ENCODE results near the gene SPPL3.
"Not testable (repeated sequence)": the region's sequence is repeated elsewhere in the genome, so short reads cannot be mapped to it uniquely, and the experiment has no call there.

The SPPL3 gene

GRCh38 chr12:120814903-120815429 is 89.2 kb downstream of the SPPL3 start:
- no peak for DNase-seq

GRCh38 chr12:120814203-120814902 is 89.8 kb downstream of the SPPL3 start:
- DNase-seq, result no peak

- no peak for DNase-seq
Measured at GRCh38 chr12:120813588-120814153, 90.5 kb downstream of the SPPL3 start.

GRCh38 chr12:120810021-120810420 is 94.1 kb downstream of the SPPL3 start:
- DNase-seq, result no peak

- no peak for DNase-seq
Measured at GRCh38 chr12:120804428-120804827, 99.7 kb downstream of the SPPL3 start.

- DNase-seq, result no peak
Measured at GRCh38 chr12:120801146-120801545, 103.0 kb downstream of the SPPL3 start.

GRCh38 chr12:120800665-120801064 is 103.5 kb downstream of the SPPL3 start:
- DNase-seq, result no peak

GRCh38 chr12:120799243-120800045 is 104.7 kb downstream of the SPPL3 start:
- DNase-seq, result no peak

- DNase-seq, result no peak
Measured at GRCh38 chr12:120798696-120799095, 105.5 kb downstream of the SPPL3 start.

- no peak for DNase-seq
Measured at GRCh38 chr12:120797677-120798642, 106.2 kb downstream of the SPPL3 start.

GRCh38 chr12:120795441-120796178 is 108.5 kb downstream of the SPPL3 start:
- no peak for DNase-seq

- no peak for DNase-seq
Measured at GRCh38 chr12:120793357-120793756, 110.8 kb downstream of the SPPL3 start.

GRCh38 chr12:120792456-120792855 is 111.7 kb downstream of the SPPL3 start:
- DNase-seq, result not testable (repeated sequence)

- DNase-seq, result no peak
Measured at GRCh38 chr12:120791669-120792176, 112.4 kb downstream of the SPPL3 start.

GRCh38 chr12:120790114-120790513 is 114.0 kb downstream of the SPPL3 start:
- no peak for DNase-seq

GRCh38 chr12:120787889-120788288 is 116.3 kb downstream of the SPPL3 start:
- DNase-seq, result no peak

GRCh38 chr12:120784804-120785203 is 119.4 kb downstream of the SPPL3 start:
- DNase-seq, result no peak

GRCh38 chr12:120783197-120783596 is 121.0 kb downstream of the SPPL3 start:
- DNase-seq, result peak in 1 of 2 donors; percentile 5

GRCh38 chr12:120775862-120776552 is 128.2 kb downstream of the SPPL3 start:
- DNase-seq, result no peak

- no peak for DNase-seq
Measured at GRCh38 chr12:120774169-120774916, 129.8 kb downstream of the SPPL3 start.
